Left ventricle myocardium inferior (tissue), 1 donor: ENCODE data around the gene TENM3. TPM values are rescaled to one million over a fixed set of nuclear protein-coding genes. Genes with fewer than 3 reads are reported as not detected.

Experiments
- DNase-seq: peaks from one replicate; pipeline ENCODE4 v3.0.0-alpha.2; 2020
- H3K27ac ChIP-seq: fragments of 200-600 bp; replicated peaks from 2 replicates; pipeline ENCODE4 v1.8.0; 2021
- H3K27me3 ChIP-seq: fragments of 200-600 bp; 2 replicates; pipeline ENCODE4 v1.8.0; 2021; ENCODE audit warnings: low read depth
- H3K36me3 ChIP-seq: fragments of 200-600 bp; 2 replicates; pipeline ENCODE4 v1.8.0; 2021
- H3K4me1 ChIP-seq: fragments of 200-600 bp; 2 replicates; pipeline ENCODE4 v1.8.0; 2021
- H3K4me3 ChIP-seq: fragments of 200-600 bp; 2 replicates; pipeline ENCODE4 v1.8.0; 2021; ENCODE audit warnings: mild to moderate bottlenecking, moderate library complexity
- H3K9me3 ChIP-seq: fragments of 200-600 bp; replicated peaks from 2 replicates; pipeline ENCODE4 v1.8.0; 2021
- intact Hi-C: fragments of 100-400 bp; cut with micrococcal nuclease; formaldehyde crosslinking; loops from one replicate; pipeline ENCODE4 v1.11.0; 2022
- total RNA-seq: library from RNA; stranded (reverse); fragmentation: NEBNext Ultra II Directional; extraction: Animal tissue kit (Norgen Biotek cat#: 25700); gene quantifications from one replicate; pipeline ENCODE4 v1.2.1, GENCODE V29; 2021
- TF ChIP-seq, protein P1 (sequence below): fragments of 200-600 bp; IDR thresholded peaks from 2 replicates; pipeline ENCODE4 v1.8.0; 2021; ENCODE audit warnings: antibody characterized with exemption, mild to moderate bottlenecking, borderline replicate concordance
- donor health status: DM: no; HTN: yes; CAD: no; lungs with severe emphysema.

TENM3 gene
- total RNA-seq, 1 donor from 2014 or later, result 1.5 TPM

DNA sequence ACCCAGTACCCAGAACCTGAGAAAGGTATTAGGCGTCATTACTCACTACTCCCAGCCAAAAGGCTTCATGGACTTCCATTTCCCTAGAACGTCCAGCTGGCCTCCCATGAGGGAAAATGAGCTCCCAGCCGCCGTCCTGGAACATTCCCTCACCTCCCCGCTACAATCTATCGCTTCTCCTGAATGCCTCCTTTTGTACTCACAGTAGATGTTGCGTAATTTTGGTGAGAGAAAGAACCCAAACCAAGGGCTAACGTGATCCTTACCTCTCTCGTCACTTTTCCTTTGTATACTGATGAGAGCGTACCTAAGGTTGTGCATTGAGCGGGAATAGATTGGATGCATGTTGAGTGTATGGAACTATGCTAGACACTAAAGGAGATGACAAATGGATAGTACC, 161.9 kb downstream of the TENM3 start:
- H3K36me3 ChIP-seq, result no peaks in the 10 kb centered on the region
- TF ChIP-seq, protein P1, sequence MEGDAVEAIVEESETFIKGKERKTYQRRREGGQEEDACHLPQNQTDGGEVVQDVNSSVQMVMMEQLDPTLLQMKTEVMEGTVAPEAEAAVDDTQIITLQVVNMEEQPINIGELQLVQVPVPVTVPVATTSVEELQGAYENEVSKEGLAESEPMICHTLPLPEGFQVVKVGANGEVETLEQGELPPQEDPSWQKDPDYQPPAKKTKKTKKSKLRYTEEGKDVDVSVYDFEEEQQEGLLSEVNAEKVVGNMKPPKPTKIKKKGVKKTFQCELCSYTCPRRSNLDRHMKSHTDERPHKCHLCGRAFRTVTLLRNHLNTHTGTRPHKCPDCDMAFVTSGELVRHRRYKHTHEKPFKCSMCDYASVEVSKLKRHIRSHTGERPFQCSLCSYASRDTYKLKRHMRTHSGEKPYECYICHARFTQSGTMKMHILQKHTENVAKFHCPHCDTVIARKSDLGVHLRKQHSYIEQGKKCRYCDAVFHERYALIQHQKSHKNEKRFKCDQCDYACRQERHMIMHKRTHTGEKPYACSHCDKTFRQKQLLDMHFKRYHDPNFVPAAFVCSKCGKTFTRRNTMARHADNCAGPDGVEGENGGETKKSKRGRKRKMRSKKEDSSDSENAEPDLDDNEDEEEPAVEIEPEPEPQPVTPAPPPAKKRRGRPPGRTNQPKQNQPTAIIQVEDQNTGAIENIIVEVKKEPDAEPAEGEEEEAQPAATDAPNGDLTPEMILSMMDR, result no peak
- intact Hi-C loops, result no loop called here

DNA sequence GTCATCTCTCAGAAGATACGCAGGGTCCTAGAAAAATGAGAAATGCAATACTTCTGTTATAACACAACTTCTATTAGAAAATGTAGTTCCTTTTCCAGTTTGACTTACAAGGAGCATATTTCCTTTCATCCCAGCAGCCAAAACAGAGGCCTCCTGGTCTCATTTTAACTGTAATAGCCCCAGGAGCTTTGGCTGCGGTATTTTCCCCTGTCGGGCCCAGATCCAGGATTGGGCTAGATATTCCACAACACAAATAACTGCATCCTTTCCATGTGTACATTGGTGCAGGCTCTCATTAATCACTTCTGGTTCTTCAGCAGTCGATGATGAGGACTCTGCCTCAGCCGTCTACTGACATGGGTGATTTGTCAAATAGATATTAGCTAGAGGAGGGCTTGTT, 166.1 kb downstream of the TENM3 start:
- peaks cover 9% of the 10 kb centered on the region for H3K27me3 ChIP-seq
- no peaks in the 10 kb centered on the region for H3K4me1 ChIP-seq
- no peak overlapping the region for H3K27ac ChIP-seq
- intact Hi-C loops, result no loop called here
- H3K9me3 ChIP-seq, result peaks cover 20% of the 10 kb centered on the region
- no peak overlapping the region for H3K4me3 ChIP-seq
- no peak for DNase-seq
- TF ChIP-seq, protein P1, result no peak
- H3K36me3 ChIP-seq, result no peaks in the 10 kb centered on the region

More for the DNA sequence above, 161.9 kb downstream of the TENM3 start:
- no peak overlapping the region for H3K4me3 ChIP-seq
- H3K4me1 ChIP-seq, result no peaks in the 10 kb centered on the region
- DNase-seq, result no peak
- no peak overlapping the region for H3K27ac ChIP-seq
- H3K9me3 ChIP-seq, result no peaks in the 10 kb centered on the region
- peaks cover 9% of the 10 kb centered on the region for H3K27me3 ChIP-seq

DNA sequence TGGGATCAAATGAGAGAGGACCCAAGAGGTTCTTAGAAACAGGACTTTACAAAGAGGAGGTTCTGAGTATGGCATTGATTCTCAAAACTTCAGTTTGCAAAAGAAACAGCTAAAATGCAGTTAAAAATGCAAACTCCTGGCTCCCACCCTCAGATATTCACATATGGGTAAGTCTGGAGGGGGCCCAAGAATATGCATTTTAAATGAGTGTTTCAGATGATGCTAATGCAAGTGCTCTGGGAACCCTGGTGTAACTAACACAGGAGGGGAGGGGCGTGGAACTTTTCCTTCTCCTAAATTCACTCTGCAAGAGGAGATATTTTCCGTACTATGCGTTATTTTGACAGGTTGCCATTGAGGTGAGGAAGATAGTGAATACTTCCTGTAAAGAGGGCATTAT, 168.2 kb downstream of the TENM3 start:
- intact Hi-C loops, result no loop called here
- Histone ChIP-seq H3K9me3 (peaks cover 22% of the 10 kb centered on the region), H3K4me3 (no peak overlapping the region), H3K4me1 (no peaks in the 10 kb centered on the region), H3K27ac (no peak overlapping the region), H3K36me3 (no peaks in the 10 kb centered on the region), H3K27me3 (peaks cover 4% of the 10 kb centered on the region)
- no peak for DNase-seq
- TF ChIP-seq, protein P1, result no peak

DNA sequence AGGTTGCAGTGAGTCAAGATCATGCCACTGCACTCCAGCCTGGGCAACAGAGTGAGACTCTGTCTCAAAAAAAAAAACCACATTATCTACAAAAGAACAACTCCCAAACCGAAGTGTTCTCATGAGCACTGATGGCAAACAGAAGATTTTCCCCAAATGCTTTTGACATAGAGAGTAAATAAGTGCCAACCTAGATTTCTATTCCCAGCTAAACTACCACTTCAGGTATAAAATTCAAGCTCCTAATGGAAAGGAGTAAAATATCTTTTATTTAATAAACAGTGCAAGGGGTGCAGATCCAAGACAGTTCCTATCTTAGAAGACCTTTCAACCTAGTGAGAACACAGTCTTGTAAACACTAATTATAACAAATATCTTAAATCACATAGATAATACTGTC, 170.3 kb downstream of the TENM3 start:
- DNase-seq, result no peak
- no peak overlapping the region for H3K4me3 ChIP-seq
- H3K36me3 ChIP-seq, result no peaks in the 10 kb centered on the region
- no peak overlapping the region for H3K27ac ChIP-seq
- peaks cover 4% of the 10 kb centered on the region for H3K27me3 ChIP-seq
- TF ChIP-seq, protein P1, result no peak
- no peaks in the 10 kb centered on the region for H3K4me1 ChIP-seq
- H3K9me3 ChIP-seq, result peaks cover 22% of the 10 kb centered on the region
- intact Hi-C loops, result no loop called here

DNA sequence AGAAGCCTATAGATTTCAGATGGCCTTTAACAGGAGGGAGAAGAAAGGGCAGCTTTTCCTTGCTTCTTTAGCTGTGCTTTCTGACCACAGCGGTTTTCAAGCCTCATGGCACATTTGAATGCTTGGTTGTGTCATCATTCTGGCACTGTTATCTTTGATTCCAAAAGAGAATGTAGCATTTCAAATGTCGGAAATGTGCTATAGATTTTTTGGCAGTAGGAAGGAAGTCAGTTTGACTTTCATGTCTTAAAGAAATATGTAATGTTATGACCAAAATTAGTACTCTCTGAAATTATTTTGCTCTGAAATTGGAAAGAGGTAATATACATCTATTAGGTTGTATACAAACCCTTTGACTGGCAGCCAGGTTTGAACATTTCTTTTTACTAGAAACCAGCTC, 171.9 kb downstream of the TENM3 start:
- no peaks in the 10 kb centered on the region for H3K27me3 ChIP-seq
- peaks cover 22% of the 10 kb centered on the region for H3K9me3 ChIP-seq
- intact Hi-C loops, result no loop called here
- no peaks in the 10 kb centered on the region for H3K36me3 ChIP-seq
- H3K4me3 ChIP-seq, result no peak overlapping the region
- TF ChIP-seq, protein P1, result no peak
- H3K27ac ChIP-seq, result no peak overlapping the region
- no peaks in the 10 kb centered on the region for H3K4me1 ChIP-seq
- no peak for DNase-seq

DNA sequence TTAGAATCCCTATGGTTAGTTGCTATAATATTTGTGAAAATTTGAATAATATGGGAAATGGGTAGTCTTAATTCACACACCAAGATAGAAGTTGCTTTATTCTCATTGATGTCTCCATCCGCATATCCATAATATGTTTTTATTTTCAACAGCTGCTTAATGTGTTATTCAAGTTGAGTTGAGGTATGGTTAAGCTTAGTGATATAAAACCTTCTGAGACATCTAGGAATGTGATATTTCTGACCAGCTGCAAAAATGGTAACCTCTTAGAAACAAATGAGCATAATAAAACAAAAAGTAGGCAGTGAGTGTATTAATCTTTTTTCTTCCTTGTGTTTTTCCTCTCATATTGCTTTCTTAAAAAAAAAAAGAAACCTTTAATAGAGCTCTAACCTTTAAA, 172.9 kb downstream of the TENM3 start:
- H3K4me1 ChIP-seq, result no peaks in the 10 kb centered on the region
- DNase-seq, result no peak
- TF ChIP-seq, protein P1, result no peak
- intact Hi-C loops, result no loop called here
- no peak overlapping the region for H3K27ac ChIP-seq
- H3K36me3 ChIP-seq, result no peaks in the 10 kb centered on the region
- H3K9me3 ChIP-seq, result peaks cover 22% of the 10 kb centered on the region
- no peaks in the 10 kb centered on the region for H3K27me3 ChIP-seq
- no peak overlapping the region for H3K4me3 ChIP-seq
